Measurements from ENCODE around the gene C20orf141. TPM values are rescaled to one million over a fixed set of nuclear protein-coding genes. Genes with fewer than 3 reads are reported as not detected.

Gene C20orf141
- total RNA-seq, 1 experiment from 2014 or later = not detected

DNA sequence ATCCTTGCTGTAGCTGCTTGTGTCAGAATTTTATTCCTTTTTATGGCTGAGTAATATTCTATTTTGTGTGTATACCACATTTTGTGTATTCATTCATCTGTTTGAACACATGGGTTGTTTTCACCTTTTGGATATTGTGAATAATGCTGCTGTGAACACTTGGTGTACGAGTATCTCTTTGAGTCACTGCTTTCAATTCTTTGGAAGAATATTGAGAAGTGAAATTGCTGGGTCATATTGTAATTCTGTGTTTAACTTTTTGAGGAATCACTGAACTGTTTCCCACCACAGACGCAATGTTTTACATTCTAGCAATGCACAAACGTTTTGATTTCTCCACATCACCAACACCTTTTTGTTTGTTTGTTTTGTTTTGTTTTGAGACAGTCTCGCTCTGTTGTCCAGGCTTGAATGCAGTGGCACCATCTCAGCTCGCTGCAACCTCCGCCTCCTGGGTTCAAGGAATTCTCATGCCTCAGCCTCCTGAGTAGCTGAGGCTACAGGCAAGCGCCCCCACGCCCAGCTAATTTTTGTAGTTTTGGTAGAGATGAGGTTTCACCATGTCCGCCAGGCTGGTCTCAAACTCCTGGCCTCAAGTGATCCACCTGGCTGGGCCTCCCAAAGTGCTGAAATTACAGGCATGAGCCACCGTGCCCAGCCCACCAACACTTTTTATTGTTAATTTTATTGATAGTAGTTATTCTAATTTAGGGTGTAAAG lies 36.0 kb upstream of the C20orf141 start:
- H4K20me1 ChIP-seq (ENCODE audit: insufficient read depth) = no peaks in the 10 kb centered on the region
- no peaks in the 10 kb centered on the region for H3K9me3 ChIP-seq (ENCODE audit: insufficient read depth, low read depth)
- no peaks in the 10 kb centered on the region for H3K36me3 ChIP-seq (ENCODE audit: low read depth)
- no peak overlapping the region for H2AFZ ChIP-seq
- no peak overlapping the region for H3K4me3 ChIP-seq
- TF ChIP-seq, protein P1, sequence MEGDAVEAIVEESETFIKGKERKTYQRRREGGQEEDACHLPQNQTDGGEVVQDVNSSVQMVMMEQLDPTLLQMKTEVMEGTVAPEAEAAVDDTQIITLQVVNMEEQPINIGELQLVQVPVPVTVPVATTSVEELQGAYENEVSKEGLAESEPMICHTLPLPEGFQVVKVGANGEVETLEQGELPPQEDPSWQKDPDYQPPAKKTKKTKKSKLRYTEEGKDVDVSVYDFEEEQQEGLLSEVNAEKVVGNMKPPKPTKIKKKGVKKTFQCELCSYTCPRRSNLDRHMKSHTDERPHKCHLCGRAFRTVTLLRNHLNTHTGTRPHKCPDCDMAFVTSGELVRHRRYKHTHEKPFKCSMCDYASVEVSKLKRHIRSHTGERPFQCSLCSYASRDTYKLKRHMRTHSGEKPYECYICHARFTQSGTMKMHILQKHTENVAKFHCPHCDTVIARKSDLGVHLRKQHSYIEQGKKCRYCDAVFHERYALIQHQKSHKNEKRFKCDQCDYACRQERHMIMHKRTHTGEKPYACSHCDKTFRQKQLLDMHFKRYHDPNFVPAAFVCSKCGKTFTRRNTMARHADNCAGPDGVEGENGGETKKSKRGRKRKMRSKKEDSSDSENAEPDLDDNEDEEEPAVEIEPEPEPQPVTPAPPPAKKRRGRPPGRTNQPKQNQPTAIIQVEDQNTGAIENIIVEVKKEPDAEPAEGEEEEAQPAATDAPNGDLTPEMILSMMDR (conservative IDR thresholded peaks at IDR 0.05) = no peak
- TF ChIP-seq EZH2 (IDR thresholded peaks at IDR 0.05; ENCODE audit: low read depth) = no peak
- DNase-seq = no peak
- intact Hi-C loops (cut with micrococcal nuclease; ENCODE audit: unreplicated experiment) = no loop called here
- CTCF ChIA-PET = no interaction called here
- no peaks in the 10 kb centered on the region for H3K9me2 ChIP-seq (ENCODE audit: insufficient read depth)
- H3K79me2 ChIP-seq (ENCODE audit: low read depth) = no peaks in the 10 kb centered on the region
- no peak overlapping the region for H3K4me2 ChIP-seq
- no peaks in the 10 kb centered on the region for H3K4me1 ChIP-seq (replicated peaks; ENCODE audit: insufficient read depth)
- H3F3A ChIP-seq (ENCODE audit: insufficient read depth, low read depth) = no peaks in the 10 kb centered on the region
- no peaks in the 10 kb centered on the region for H3K27me3 ChIP-seq (ENCODE audit: insufficient read depth, low read depth)
- H3K27ac ChIP-seq = no peak overlapping the region
- POLR2A ChIA-PET (ENCODE audit: unreplicated experiment) = no interaction called here
- no TSS peak for BruUV-seq (replicated peaks)

DNA sequence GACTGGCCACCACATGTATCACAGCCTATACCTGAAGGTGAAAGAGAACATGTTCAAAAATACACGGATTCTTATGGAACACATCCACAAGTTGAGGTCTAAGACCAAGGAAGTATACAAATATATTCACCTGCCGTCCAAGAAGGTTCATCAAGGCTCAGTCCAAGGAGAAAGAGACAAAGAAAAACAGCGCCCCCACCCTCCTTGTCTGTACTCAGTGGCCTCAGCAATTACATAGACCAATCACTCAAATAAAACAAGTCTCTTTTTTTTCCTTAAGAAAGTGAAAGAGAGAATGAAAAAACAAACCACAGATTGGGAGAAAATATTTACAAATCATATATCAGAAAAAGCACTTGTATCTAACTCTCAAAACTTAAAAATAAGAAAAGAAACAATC lies 33.8 kb upstream of the C20orf141 start:
- no peaks in the 10 kb centered on the region for H3K9me3 ChIP-seq (ENCODE audit: insufficient read depth, low read depth)
- no peaks in the 10 kb centered on the region for H3K36me3 ChIP-seq (ENCODE audit: low read depth)
- TF ChIP-seq, protein P1 (conservative IDR thresholded peaks at IDR 0.05) = no peak
- no peak for TF ChIP-seq EZH2 (IDR thresholded peaks at IDR 0.05; ENCODE audit: low read depth)
- no peaks in the 10 kb centered on the region for H3K79me2 ChIP-seq (ENCODE audit: low read depth)
- H3K4me1 ChIP-seq (replicated peaks; ENCODE audit: insufficient read depth) = no peaks in the 10 kb centered on the region
- H3F3A ChIP-seq (ENCODE audit: insufficient read depth, low read depth) = no peaks in the 10 kb centered on the region
- intact Hi-C loops (cut with micrococcal nuclease; ENCODE audit: unreplicated experiment) = no loop called here
- no TSS peak for BruUV-seq (replicated peaks)
- ChIA-PET POLR2A (ENCODE audit: unreplicated experiment) (interaction anchor here (0.5 kb wide), 1 partner anchor 306 kb away, joined by 4 read pairs; no protein-coding TSS in a partner anchor), CTCF (no interaction called here)
- no peak overlapping the region for H3K4me2 ChIP-seq
- H4K20me1 ChIP-seq (ENCODE audit: insufficient read depth) = no peaks in the 10 kb centered on the region
- no peak overlapping the region for H2AFZ ChIP-seq
- DNase-seq = no peak
- H3K27me3 ChIP-seq (ENCODE audit: insufficient read depth, low read depth) = no peaks in the 10 kb centered on the region
- no peak overlapping the region for H3K4me3 ChIP-seq
- no peaks in the 10 kb centered on the region for H3K9me2 ChIP-seq (ENCODE audit: insufficient read depth)
- no peak overlapping the region for H3K27ac ChIP-seq

DNA sequence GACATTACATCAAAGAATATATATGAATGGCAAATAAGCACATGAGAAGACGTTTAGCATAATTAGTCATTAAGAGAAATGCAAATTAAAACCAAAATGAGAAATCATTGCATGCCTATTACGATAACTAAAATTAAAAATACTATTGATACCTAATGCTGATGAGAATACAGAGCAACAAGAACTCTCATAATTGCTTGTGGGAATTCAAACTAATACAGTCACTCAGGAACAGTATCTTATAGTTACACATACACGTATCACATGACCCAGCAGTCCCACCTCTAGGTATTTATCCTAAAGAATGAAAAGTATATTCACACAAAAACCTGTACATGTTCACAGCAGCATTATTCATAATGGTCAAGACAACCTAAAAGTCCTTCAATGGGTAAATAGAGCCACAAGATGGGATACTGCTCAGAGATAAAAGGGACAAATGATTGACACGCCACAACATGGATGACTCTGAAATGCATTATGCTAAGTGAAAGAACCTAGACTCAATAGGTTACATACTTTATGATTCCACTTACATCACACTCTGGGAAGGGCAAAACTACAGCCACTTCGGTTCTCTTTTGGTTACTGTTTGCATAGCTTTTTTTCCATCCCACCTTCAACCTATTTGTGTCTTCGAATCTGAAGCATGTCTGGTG lies 30.8 kb upstream of the C20orf141 start:
- Histone ChIP-seq H3K9me2 (ENCODE audit: insufficient read depth) (no peaks in the 10 kb centered on the region), H3K4me3 (no peak overlapping the region), H2AFZ (no peak overlapping the region), H4K20me1 (ENCODE audit: insufficient read depth) (no peaks in the 10 kb centered on the region), H3K4me2 (no peak overlapping the region), H3K36me3 (ENCODE audit: low read depth) (no peaks in the 10 kb centered on the region), H3K27ac (no peak overlapping the region), H3K9me3 (ENCODE audit: insufficient read depth, low read depth) (no peaks in the 10 kb centered on the region), H3F3A (ENCODE audit: insufficient read depth, low read depth) (no peaks in the 10 kb centered on the region), H3K27me3 (ENCODE audit: insufficient read depth, low read depth) (no peaks in the 10 kb centered on the region), H3K79me2 (ENCODE audit: low read depth) (no peaks in the 10 kb centered on the region), H3K4me1 (replicated peaks; ENCODE audit: insufficient read depth) (no peaks in the 10 kb centered on the region)
- POLR2A ChIA-PET (ENCODE audit: unreplicated experiment) = no interaction called here
- TF ChIP-seq, protein P1 (conservative IDR thresholded peaks at IDR 0.05) = no peak
- TF ChIP-seq EZH2 (IDR thresholded peaks at IDR 0.05; ENCODE audit: low read depth) = no peak
- CTCF ChIA-PET = no interaction called here
- no peak for DNase-seq
- intact Hi-C loops (cut with micrococcal nuclease; ENCODE audit: unreplicated experiment) = no loop called here
- no TSS peak for BruUV-seq (replicated peaks)
